GM23338 (cell line): ENCODE results near the gene RNF115. TPM values are rescaled to one million over a fixed set of nuclear protein-coding genes. Genes with fewer than 3 reads are reported as not detected.

Source experiments
- ATAC-seq: fragments of 200-7000 bp; cut with Tn5 transposase; 3 replicates; pipeline ENCODE4 v1.9.1; 2020
- DNase-seq: peaks from one replicate; pipeline ENCODE4 v3.0.0-alpha.2; 2015; ENCODE audit warnings: low spot score
- H2AFZ ChIP-seq: fragments of 200-600 bp; sonication (generic); 2 replicates; pipeline ENCODE4 v1.8.0; 2016; ENCODE audit warnings: antibody characterized with exemption, mild to moderate bottlenecking, moderate library complexity
- H3F3A ChIP-seq: fragments of 200-600 bp; sonication (generic); replicated peaks from 2 replicates; pipeline ENCODE4 v1.8.0; 2017; ENCODE audit warnings: antibody characterized with exemption, mixed run types, low read depth
- H3K27ac ChIP-seq: fragments of 200-600 bp; sonication (generic); 2 replicates; pipeline ENCODE4 v1.6.1; 2016; ENCODE audit warnings: low read depth
- H3K27me3 ChIP-seq: fragments of 200-600 bp; sonication (generic); 2 replicates; pipeline ENCODE4 v1.8.0; 2016; ENCODE audit warnings: mild to moderate bottlenecking, mixed run types, moderate library complexity; ENCODE audit not compliant: insufficient read depth
- H3K36me3 ChIP-seq: fragments of 200-600 bp; sonication (generic); 2 replicates; pipeline ENCODE4 v1.8.0; 2016; ENCODE audit warnings: mild to moderate bottlenecking; ENCODE audit not compliant: insufficient read depth
- H3K4me1 ChIP-seq: fragments of 200-600 bp; sonication (generic); 2 replicates; pipeline ENCODE4 v1.8.0; 2016; ENCODE audit warnings: mild to moderate bottlenecking, moderate library complexity; ENCODE audit not compliant: insufficient read depth
- H3K4me2 ChIP-seq: fragments of 200-600 bp; sonication (generic); 2 replicates; pipeline ENCODE4 v1.7.1; 2017; ENCODE audit warnings: mixed run types
- H3K4me3 ChIP-seq: fragments of 200-600 bp; sonication (generic); 2 replicates; pipeline ENCODE4 v1.6.1; 2016; ENCODE audit warnings: mixed run types
- H3K79me2 ChIP-seq: fragments of 200-600 bp; sonication (generic); replicated peaks from 2 replicates; pipeline ENCODE4 v1.8.0; 2017; ENCODE audit warnings: mild to moderate bottlenecking; ENCODE audit not compliant: insufficient read depth
- H3K9me2 ChIP-seq: fragments of 200-600 bp; sonication (generic); 2 replicates; pipeline ENCODE4 v1.8.0; 2017; ENCODE audit not compliant: insufficient read depth
- H4K20me1 ChIP-seq: fragments of 200-600 bp; sonication (generic); replicated peaks from 2 replicates; pipeline ENCODE4 v1.8.0; 2017; ENCODE audit warnings: mild to moderate bottlenecking; ENCODE audit not compliant: insufficient read depth
- H3K27ac Mint-ChIP-seq: 2 replicates; pipeline ENCODE4 v1.8.0; 2020; ENCODE audit warnings: inconsistent platforms, mild to moderate bottlenecking, moderate library complexity, mixed read lengths
- H3K27me3 Mint-ChIP-seq: 3 replicates; pipeline ENCODE4 v1.8.0; 2022; ENCODE audit warnings: low read depth, mild to moderate bottlenecking, moderate library complexity, mixed read lengths, inconsistent platforms; ENCODE audit not compliant: insufficient read depth, poor library complexity
- H3K36me3 Mint-ChIP-seq: 3 replicates; pipeline ENCODE4 v1.8.0; 2021; ENCODE audit warnings: low read depth, mild to moderate bottlenecking, inconsistent platforms, moderate library complexity, mixed read lengths
- H3K4me1 Mint-ChIP-seq: 3 replicates; pipeline ENCODE4 v1.8.0; 2020; ENCODE audit warnings: mild to moderate bottlenecking, inconsistent platforms, mixed read lengths
- H3K4me3 Mint-ChIP-seq: 3 replicates; pipeline ENCODE4 v1.8.0; 2021; ENCODE audit warnings: moderate library complexity, mild to moderate bottlenecking, inconsistent platforms, mixed read lengths
- H3K9me3 Mint-ChIP-seq: 3 replicates; pipeline ENCODE4 v1.8.0; 2020; ENCODE audit warnings: moderate library complexity, mild to moderate bottlenecking, inconsistent platforms, mixed read lengths
- CREB1 ChIP-seq: fragments of 250-450 bp; sonication (Bioruptor Pico); IDR thresholded peaks from 2 replicates; pipeline ENCODE4 v1.5.0; 2020; ENCODE audit warnings: low read depth, mild to moderate bottlenecking, moderate library complexity
- CTCF ChIP-seq, 2 experiments: fragments of 200-600 bp in 1 of 2; sonication (generic) in 1 of 2; conservative IDR thresholded peaks; 2 replicates each; pipeline versions ENCODE4 v1.5.1 to v1.6.1; 2016 to 2017; ENCODE audit warnings: antibody characterized with exemption in 2 of 2, low read depth in 2 of 2, mild to moderate bottlenecking in 2 of 2, moderate library complexity in 1 of 2
- EZH2 ChIP-seq: fragments of 200-600 bp; sonication (generic); IDR thresholded peaks from one replicate; pipeline ENCODE4 v1.8.0; 2017; ENCODE audit warnings: antibody characterized with exemption, mild to moderate bottlenecking, low read depth; ENCODE audit not compliant: unreplicated experiment
- EZH2phosphoT487 ChIP-seq: fragments of 200-600 bp; sonication (generic); IDR thresholded peaks from one replicate; pipeline ENCODE4 v1.8.1; 2018; ENCODE audit warnings: antibody characterized with exemption; ENCODE audit not compliant: unreplicated experiment
- JUNB ChIP-seq: IDR thresholded peaks from one replicate; pipeline ENCODE4 v1.6.1; 2016; ENCODE audit warnings: antibody characterized with exemption; ENCODE audit not compliant: unreplicated experiment
- NANOG ChIP-seq: IDR thresholded peaks from 2 replicates; pipeline ENCODE4 v1.6.1; 2016; ENCODE audit warnings: antibody characterized with exemption, borderline replicate concordance
- POLR2AphosphoS5 ChIP-seq: IDR thresholded peaks from 2 replicates; pipeline ENCODE4 v1.6.1; 2016; ENCODE audit warnings: antibody characterized with exemption, low read depth
- REST ChIP-seq: IDR thresholded peaks from one replicate; pipeline ENCODE4 v1.6.1; 2018; ENCODE audit warnings: antibody characterized with exemption; ENCODE audit not compliant: unreplicated experiment
- STAT1 ChIP-seq: IDR thresholded peaks from one replicate; pipeline ENCODE4 v1.6.1; 2016; ENCODE audit warnings: antibody characterized with exemption; ENCODE audit not compliant: unreplicated experiment
- ZNF114 ChIP-seq: fragments of 250-450 bp; sonication (Bioruptor Pico); IDR thresholded peaks from 2 replicates; pipeline ENCODE4 v1.5.0; 2020; ENCODE audit warnings: mild to moderate bottlenecking, moderate library complexity
- ZNF331 ChIP-seq: fragments of 250-450 bp; sonication (Bioruptor Pico); IDR thresholded peaks from 2 replicates; pipeline ENCODE4 v1.5.0; 2020; ENCODE audit warnings: low read depth, mild to moderate bottlenecking, moderate library complexity
- ZNF462 ChIP-seq: fragments of 250-450 bp; sonication (Bioruptor Pico); IDR thresholded peaks from 2 replicates; pipeline ENCODE4 v1.5.0; 2020; ENCODE audit warnings: mild to moderate bottlenecking, moderate library complexity
- polyA plus RNA-seq: library from polyadenylated mRNA; unstranded; fragments of >200 nt; fragmentation: Nextera tagmentation; extraction: Ambion mirVana; gene quantifications from 2 replicates; pipeline ENCODE4 v1.2.1, GENCODE V29; 2016
- total RNA-seq: library from RNA; depleted of rRNA; stranded (reverse); fragments of >200 nt; shearing (Covaris generic); gene quantifications from 2 replicates; pipeline ENCODE4 v1.2.3, GENCODE V29; 2014

Gene RNF115
- total and polyA plus RNA-seq, 2 experiments from 2014 or later: 10.6 to 10.9 TPM

GRCh38 chr1:145805057-145805456 is 18.8 kb downstream of the RNF115 start:
- H3F3A ChIP-seq: no peaks in the 10 kb centered on the region
- no peak overlapping the region for H3K4me3 ChIP-seq
- Mint-ChIP-seq H3K27ac (no peak overlapping the region), H3K27me3 (peaks cover 3% of the 10 kb centered on the region), H3K9me3 (no peaks in the 10 kb centered on the region), H3K36me3 (no peaks in the 10 kb centered on the region; the same call in 2 of the 3 replicates), H3K4me3 (no peak overlapping the region), H3K4me1 (peaks cover 24% of the 10 kb centered on the region)
- H3K27me3 ChIP-seq: no peaks in the 10 kb centered on the region
- 0 out of 2 replicates have a peak, but pooled peaks cover 4% of the 10 kb centered on the region for H4K20me1 ChIP-seq
- DNase-seq: no peak
- H3K36me3 ChIP-seq: no peaks in the 10 kb centered on the region
- ATAC-seq: no peak
- TF ChIP-seq EZH2phosphoT487 (no peak), CTCF (conservative IDR thresholded peaks at IDR 0.05; ENCODE audit: low read depth in 2 of 2) (no peak), EZH2 (no peak), JUNB (no peak), ZNF114 (CRISPR knock-in tag) (no peak), ZNF462 (no peak), POLR2AphosphoS5 (no peak), REST (no peak), NANOG (no peak), ZNF331 (CRISPR knock-in tag) (no peak), CREB1 (no peak), STAT1 (no peak)
- peaks cover 75% of the 10 kb centered on the region for H3K79me2 ChIP-seq
- no peak overlapping the region for H3K4me2 ChIP-seq
- 0 out of 2 replicates have a peak, but pooled peaks cover 4% of the 10 kb centered on the region for H3K4me1 ChIP-seq
- no peaks in the 10 kb centered on the region for H3K9me2 ChIP-seq
- H3K27ac ChIP-seq: no peak overlapping the region
- no peak overlapping the region for H2AFZ ChIP-seq
